Effector memory CD4-positive, alpha-beta T cell (primary cell): ENCODE data around the gene UCHL1.
A peak's percentile ranks its signal among the peaks of the same experiment; 100 is the strongest.

ENCODE experiments used
- DNase-seq, 3 donors: peaks; one replicate each; pipeline ENCODE4 v3.0.0-alpha.2; 2020
- H3K27ac ChIP-seq: 2 replicates; pipeline ENCODE4 v1.7.0; 2013; ENCODE audit warnings: mild to moderate bottlenecking, low read length, moderate library complexity; ENCODE audit not compliant: insufficient read depth, poor library complexity, severe bottlenecking
- H3K27me3 ChIP-seq: replicated peaks from 2 replicates; pipeline ENCODE4 v1.7.0; 2013; ENCODE audit warnings: mild to moderate bottlenecking, low read length; ENCODE audit not compliant: insufficient read depth, control insufficient read depth, poor library complexity, severe bottlenecking
- H3K36me3 ChIP-seq: 2 replicates; pipeline ENCODE4 v1.7.0; 2013; ENCODE audit warnings: mild to moderate bottlenecking, low read length, moderate library complexity; ENCODE audit not compliant: control insufficient read depth, insufficient read depth
- H3K4me1 ChIP-seq: 2 replicates; pipeline ENCODE4 v1.7.0; 2013; ENCODE audit warnings: low read length, mild to moderate bottlenecking; ENCODE audit not compliant: control insufficient read depth, insufficient read depth, poor library complexity, severe bottlenecking
- H3K4me3 ChIP-seq: 2 replicates; pipeline ENCODE4 v1.7.0; 2013; ENCODE audit warnings: low read length, low read depth, mild to moderate bottlenecking; ENCODE audit not compliant: insufficient read depth, poor library complexity, severe bottlenecking
- H3K9me3 ChIP-seq: 2 replicates; pipeline ENCODE4 v1.7.0; 2013; ENCODE audit warnings: mild to moderate bottlenecking, low read length, moderate library complexity; ENCODE audit not compliant: control insufficient read depth

Gene UCHL1

DNA sequence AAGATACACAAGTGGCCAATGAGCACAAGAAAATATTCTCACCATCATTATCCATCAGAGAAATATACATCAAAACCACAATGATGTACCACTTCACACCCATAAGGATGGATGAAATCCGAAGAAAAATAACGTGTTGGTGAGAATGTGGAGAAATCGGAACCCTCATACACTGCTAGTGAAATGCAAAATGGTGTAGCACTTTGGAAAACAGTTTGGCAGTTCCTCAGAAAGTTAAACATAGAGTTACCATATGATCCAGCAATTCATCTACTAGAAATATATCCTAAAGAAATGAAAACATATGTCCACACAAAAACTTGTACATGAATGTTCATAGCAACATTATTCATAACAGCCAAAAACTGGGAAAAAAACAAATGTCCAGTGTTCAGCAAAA is 23.9 kb upstream of the UCHL1 start:
- H3K9me3 ChIP-seq = no peaks in the 10 kb centered on the region
- H3K36me3 ChIP-seq = no peaks in the 10 kb centered on the region
- H3K27me3 ChIP-seq = no peaks in the 10 kb centered on the region
- H3K4me3 ChIP-seq = no peak overlapping the region
- no peaks in the 10 kb centered on the region for H3K4me1 ChIP-seq
- H3K27ac ChIP-seq = no peak overlapping the region
- DNase-seq = no peak

DNA sequence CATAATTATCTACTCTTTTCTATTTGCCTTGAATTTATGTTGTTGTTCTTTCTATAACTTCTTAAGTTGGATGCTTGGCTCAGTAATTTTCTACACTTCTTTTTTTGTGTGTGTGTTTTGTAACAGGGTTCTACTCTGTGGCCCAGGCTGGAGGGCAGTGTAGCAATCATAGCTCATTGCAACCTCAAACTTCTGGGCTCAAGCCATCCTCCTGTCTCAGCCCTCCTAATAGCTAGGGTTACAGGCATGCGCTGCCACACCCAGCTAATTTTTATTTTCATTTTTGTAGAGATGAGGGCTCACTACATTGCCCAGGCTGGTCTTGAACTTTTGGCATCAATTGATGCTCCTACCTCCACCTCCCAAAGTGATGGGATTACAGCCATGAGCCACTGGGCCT is 20.7 kb upstream of the UCHL1 start:
- DNase-seq = no peak
- Histone ChIP-seq H3K36me3 (no peaks in the 10 kb centered on the region), H3K9me3 (no peaks in the 10 kb centered on the region), H3K27ac (no peak overlapping the region), H3K4me1 (no peaks in the 10 kb centered on the region), H3K27me3 (no peaks in the 10 kb centered on the region), H3K4me3 (no peak overlapping the region)

GRCh38 chr4:41236508-41236907 is 20.2 kb upstream of the UCHL1 start:
- Histone ChIP-seq H3K4me3 (no peak overlapping the region), H3K27me3 (no peaks in the 10 kb centered on the region), H3K9me3 (no peaks in the 10 kb centered on the region), H3K36me3 (no peaks in the 10 kb centered on the region), H3K4me1 (no peaks in the 10 kb centered on the region), H3K27ac (no peak overlapping the region)
- DNase-seq = no peak

DNA sequence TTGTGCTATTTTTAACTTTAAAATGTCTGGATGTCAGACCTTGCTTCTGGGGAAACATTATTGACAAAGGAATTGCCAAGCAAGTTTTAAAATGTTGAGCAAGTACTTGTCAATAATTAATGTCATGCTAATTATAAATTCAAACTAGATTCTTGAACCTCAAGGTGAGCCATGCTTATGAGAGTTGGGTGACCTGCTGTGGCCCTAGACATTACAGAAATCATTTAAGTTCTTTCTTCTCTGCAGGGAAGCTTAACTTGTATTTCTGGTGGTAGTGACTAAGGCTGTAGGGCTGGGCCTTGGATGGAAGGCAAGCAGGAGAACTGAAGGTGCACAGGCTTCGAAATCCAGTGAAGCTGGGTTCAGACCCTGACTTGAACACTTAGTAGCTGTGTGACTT is 14.8 kb upstream of the UCHL1 start:
- Histone ChIP-seq H3K4me3 (no peak overlapping the region), H3K9me3 (no peaks in the 10 kb centered on the region), H3K36me3 (no peaks in the 10 kb centered on the region), H3K4me1 (no peaks in the 10 kb centered on the region), H3K27ac (no peak overlapping the region), H3K27me3 (no peaks in the 10 kb centered on the region)
- DNase-seq = no peak

- Histone ChIP-seq H3K4me3 (no peak overlapping the region), H3K9me3 (no peaks in the 10 kb centered on the region), H3K36me3 (no peaks in the 10 kb centered on the region), H3K4me1 (no peaks in the 10 kb centered on the region), H3K27ac (no peak overlapping the region), H3K27me3 (no peaks in the 10 kb centered on the region)
- DNase-seq = no peak
Observed at GRCh38 chr4:41245983-41246382, 10.7 kb upstream of the UCHL1 start.

GRCh38 chr4:41256131-41256739 is 493 bp upstream of the UCHL1 start:
- Histone ChIP-seq H3K4me3 (no peak overlapping the region), H3K27me3 (no peaks in the 10 kb centered on the region), H3K36me3 (no peaks in the 10 kb centered on the region), H3K9me3 (no peaks in the 10 kb centered on the region), H3K27ac (no peak overlapping the region), H3K4me1 (peaks cover 12% of the 10 kb centered on the region)
- no peak for DNase-seq

GRCh38 chr4:41257257-41257901 is 651 bp downstream of the UCHL1 start:
- no peak for DNase-seq
- H3K4me3 ChIP-seq = peak overlapping the region; percentile 32
- H3K36me3 ChIP-seq = no peaks in the 10 kb centered on the region
- H3K27me3 ChIP-seq = no peaks in the 10 kb centered on the region
- peaks cover 12% of the 10 kb centered on the region for H3K4me1 ChIP-seq
- H3K9me3 ChIP-seq = no peaks in the 10 kb centered on the region
- H3K27ac ChIP-seq = no peak overlapping the region

GRCh38 chr4:41257906-41258305 is 1.2 kb downstream of the UCHL1 start:
- Histone ChIP-seq H3K9me3 (no peaks in the 10 kb centered on the region), H3K27me3 (no peaks in the 10 kb centered on the region), H3K4me3 (no peak overlapping the region), H3K36me3 (no peaks in the 10 kb centered on the region), H3K27ac (no peak overlapping the region), H3K4me1 (peaks cover 12% of the 10 kb centered on the region)
- no peak for DNase-seq

DNA sequence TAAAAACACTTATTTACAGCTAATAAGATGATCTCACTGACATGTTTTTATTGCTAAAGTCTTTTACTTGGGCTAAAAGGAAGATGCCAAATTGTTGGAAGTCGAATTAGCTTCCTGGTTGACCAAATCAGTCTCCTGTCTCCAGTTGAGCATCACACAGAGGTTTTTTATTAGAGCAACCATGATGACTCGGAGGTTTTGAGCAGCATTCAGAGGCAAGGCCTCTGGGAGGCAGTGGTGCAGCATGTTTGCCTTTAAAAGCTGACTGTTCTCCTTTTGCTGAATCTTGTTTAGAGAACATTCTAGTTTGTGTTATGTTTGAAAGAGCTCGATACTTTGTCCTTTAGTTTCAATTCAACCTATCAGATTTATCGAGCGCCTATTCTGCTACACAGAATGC is 2.1 kb downstream of the UCHL1 start:
- H3K27ac ChIP-seq = no peak overlapping the region
- no peak overlapping the region for H3K4me3 ChIP-seq
- H3K4me1 ChIP-seq = peaks cover 12% of the 10 kb centered on the region
- no peaks in the 10 kb centered on the region for H3K27me3 ChIP-seq
- no peaks in the 10 kb centered on the region for H3K9me3 ChIP-seq
- no peaks in the 10 kb centered on the region for H3K36me3 ChIP-seq
- DNase-seq = no peak

DNA sequence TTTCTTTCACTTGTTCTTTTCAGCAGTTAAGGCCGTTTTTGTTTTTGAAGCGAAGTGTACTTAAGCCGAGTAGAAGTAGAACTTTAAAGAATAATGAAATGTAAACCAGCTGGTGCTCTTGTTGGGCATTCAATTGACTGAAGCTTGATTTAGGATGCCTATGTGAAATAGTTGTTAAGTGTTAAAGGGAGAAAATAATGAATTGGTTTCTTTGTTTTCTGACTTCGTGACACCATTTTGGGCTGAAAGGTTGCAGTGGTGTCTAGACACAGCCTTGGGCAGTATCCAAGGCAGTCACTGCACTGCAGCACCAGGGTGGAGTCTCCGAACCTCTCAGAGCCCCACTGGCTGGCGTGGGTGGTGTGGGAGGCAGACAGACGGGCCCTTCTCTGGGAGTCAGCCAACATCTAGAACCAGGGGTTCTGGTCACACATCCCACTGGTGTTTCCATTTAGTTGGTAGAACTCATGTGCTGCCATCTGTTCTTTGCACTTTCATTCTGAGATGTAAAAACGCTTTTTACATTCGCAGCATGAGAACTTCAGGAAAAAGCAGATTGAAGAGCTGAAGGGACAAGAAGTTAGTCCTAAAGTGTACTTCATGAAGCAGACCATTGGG is 3.5 kb downstream of the UCHL1 start:
- no peak overlapping the region for H3K27ac ChIP-seq
- H3K4me3 ChIP-seq = no peak overlapping the region
- no peak for DNase-seq
- no peaks in the 10 kb centered on the region for H3K27me3 ChIP-seq
- no peaks in the 10 kb centered on the region for H3K9me3 ChIP-seq
- H3K4me1 ChIP-seq = peaks cover 12% of the 10 kb centered on the region
- no peaks in the 10 kb centered on the region for H3K36me3 ChIP-seq
